ENCODE measurements around the gene GMDS.
A peak's percentile ranks its signal among the peaks of the same experiment; 100 is the strongest.

The GMDS gene

DNA sequence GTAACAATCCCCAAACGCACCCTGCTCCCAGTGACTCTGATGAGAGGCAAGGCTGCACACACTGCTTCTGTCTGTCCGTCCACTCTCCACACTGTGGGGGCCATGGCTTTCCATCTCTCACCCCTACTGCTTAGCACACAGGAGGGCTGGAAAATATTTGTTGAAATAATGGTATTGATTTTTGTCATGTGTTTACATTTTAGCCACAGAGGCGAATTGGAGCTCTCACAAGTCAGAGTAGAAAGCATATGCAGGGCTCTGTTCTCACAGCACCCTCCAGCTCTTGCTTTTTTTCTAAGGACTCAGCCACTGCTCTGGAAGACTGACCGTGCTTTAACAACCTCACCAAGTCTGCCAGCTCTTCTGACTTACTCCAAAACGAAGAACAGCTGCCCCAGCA lies 273.8 kb downstream of the GMDS start:
- no peak for DNase-seq

DNA sequence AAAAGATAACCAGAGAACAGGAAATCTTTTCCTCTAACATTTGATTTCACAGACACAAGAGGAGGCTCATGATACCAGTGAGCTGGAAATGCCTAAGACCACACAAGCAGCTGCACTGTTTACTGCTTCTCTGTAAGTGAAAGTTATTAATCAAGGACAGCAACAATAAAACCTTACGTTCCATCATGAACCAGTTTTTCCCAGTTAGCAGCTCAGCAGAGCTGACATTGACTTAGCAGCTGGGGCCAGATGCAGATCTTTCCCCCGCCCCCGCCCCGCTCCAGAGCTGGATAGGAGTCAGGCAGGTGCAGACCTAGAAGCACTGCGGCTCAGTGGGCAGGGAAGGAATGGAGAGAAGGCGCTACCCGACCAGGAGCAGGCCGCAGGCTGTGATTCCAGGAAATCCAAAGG lies 275.2 kb downstream of the GMDS start:
- DNase-seq = peak; percentile 84

DNA sequence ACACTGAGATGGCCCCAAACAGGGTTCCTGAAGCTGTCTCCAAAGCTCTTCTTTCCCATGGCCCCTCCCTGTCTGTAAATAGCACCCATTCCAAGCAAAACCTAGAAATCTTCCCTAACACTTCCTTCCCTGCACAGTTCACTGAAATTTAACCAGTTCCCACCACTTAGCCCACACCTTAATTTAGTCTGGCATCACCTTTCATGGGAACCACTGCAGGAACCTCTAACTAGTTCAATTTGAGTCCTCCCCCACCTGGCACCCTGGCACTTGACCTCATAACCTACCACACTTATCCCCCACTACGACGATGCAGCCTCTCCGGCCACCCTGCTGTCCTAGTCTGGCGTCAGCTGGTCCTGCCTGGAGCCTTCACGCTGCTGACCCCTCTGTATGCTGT lies 278.7 kb downstream of the GMDS start:
- DNase-seq = no peak

DNA sequence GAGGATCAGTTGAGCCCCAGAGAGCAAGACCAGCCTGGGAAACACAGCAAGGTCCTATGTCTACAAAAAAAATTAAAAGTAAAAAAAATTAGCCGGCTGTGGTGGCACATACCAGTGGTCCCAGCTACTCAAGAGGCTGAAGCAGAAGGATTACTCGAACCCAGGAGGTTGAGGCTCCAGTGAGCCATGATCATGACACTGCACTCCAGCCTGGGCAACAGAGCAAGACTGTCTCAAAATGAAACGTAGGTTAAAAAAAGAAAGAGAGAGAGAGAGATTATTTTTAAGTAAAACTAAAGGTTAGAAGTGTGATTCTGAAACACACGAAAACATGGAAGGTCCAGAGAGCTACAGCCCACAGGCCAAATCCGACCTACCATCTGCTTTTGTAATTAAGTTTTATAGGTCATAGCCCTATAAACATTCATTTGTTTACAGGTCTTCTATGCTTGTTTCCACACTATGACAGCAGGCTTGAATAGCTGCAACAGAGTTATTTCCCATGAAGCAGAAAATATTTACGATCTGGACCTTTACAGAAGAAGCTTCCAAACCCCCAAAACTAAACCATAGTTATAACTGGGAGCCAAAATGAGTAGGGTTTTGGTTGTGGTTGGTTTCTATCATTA lies 279.7 kb downstream of the GMDS start:
- no peak for DNase-seq

DNA sequence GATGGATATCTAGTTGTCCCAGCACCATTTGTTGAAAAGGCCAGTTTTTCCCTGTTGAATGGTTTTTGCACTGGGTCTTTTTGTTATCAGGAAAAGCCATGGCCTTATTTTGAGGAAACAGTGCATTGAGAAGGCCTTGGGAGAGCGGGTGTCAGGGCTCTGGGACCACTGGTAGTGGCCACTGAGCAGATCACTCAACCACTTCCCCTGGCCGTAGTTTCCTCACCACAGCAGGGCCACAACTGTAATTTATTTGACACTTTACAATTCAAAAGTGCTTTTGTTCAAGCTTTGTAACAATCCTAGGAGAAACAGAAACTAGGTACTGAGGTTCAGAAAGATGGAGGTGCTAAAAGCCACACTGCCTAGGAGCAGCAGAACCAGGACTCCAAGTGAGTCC lies 281.8 kb downstream of the GMDS start:
- DNase-seq = no peak

DNA sequence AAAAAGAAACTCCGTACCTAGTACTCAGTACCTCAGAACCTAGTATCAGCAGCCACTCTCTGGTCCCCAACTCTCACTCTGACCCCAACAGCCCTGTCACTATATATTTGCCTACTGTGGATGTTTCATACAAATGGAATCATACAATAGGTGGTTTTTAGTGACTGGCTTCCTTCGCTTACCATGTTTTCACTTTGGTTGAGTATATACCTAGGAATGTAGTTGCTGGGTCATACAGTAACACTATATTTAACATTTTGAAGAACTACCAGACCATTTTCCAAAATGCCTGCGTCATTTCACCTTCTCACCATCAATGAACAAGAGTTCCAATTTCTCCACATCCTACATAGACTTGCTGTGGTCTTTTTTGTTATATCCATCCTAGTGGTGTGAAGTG lies 283.2 kb downstream of the GMDS start:
- DNase-seq = no peak

DNA sequence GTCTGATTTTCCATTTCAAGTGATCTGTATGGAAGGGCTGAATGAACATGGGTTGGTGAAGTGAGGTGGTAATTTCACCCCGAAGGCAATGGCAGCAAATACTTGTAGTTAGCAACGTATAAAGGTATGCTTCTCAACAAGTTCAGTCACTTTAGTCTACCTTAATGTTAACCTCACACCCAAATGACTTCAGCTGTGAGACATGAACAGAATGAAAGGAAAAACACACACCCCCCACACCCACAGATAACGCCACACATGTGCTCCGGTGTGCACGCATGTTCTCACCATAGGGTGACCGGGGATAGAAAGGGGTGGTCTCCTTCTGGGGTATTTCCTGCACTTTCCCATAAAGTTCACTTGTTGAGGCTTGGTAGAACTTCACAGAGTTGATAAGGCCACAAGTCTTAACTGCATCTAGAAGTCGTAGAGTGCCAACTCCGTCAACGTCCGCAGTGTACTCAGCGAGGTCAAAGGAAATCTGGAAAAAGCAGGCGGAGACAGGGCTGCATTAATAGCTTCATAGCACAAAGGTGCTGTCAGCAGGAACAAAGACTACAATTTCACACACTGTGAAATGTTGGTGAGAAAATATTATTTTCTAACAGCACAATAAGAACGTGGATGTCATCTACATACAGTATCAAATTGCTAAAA lies 284.8 kb downstream of the GMDS start:
- no peak for DNase-seq

DNA sequence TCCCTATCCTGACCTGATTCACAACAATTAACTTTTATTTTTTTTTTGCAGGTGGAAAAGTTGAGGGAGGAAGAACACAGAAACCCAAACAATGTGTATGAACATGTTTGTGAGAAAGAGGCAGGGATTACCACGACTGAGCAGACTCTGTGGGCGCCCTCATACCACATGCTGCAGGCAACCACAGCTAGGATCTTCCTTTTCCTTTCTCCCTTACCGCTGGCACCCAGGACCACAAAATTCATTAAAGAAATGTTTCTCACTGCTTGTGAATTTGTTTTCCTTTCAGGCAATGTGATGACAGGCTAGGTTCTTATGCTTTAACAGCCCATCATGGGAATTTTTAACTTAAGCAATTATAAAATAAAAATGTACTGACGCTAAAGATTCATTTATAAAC lies 287.1 kb downstream of the GMDS start:
- DNase-seq = no peak

DNA sequence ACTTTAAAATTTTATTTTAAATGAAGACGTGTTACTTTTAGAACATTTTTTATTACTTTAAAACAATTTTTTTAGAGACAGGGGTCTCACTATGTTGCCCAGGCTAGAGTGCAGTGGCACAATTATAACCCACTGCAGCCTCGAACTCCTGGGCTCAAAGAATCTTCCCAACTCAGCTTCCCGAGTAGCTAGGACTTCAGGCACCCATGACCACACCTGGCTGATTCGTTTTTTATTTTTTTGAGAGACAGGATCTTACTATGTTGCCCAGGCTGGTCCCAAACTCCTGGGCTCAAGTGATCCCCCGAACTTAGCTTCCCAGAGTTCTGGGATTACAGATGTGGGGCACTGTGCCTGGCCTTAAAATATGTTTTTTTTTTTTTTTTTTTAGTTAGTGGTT lies 287.7 kb downstream of the GMDS start:
- DNase-seq = no peak

DNA sequence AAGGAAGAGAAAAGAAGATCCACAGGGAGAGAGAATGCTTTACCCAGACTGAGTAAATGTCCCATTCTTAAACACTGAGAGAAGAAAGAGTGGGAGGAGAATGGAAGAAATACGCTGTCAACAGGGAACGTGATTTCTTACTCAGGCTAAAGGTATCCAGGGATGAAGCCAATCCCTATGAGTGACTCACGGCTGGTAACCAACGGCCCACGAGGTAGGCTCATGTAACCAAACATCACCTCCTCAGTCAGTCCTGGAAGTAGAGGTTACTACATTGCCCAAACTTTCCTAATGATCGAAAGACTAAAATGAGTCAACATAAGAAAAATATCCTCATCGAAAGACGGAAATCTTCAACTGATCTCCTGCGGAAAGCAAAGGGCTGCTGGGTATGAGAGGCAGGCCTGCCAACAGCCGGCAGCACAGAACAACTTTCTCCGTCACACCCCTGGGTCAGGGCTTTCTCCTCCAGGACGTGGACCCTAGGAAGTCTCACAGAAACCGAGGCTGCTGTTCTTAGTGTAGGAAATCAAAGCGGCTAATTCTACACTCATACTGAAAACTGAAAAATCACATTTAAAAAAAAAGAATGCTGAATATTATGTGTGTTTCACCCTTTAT lies 292.6 kb downstream of the GMDS start:
- DNase-seq = no peak

DNA sequence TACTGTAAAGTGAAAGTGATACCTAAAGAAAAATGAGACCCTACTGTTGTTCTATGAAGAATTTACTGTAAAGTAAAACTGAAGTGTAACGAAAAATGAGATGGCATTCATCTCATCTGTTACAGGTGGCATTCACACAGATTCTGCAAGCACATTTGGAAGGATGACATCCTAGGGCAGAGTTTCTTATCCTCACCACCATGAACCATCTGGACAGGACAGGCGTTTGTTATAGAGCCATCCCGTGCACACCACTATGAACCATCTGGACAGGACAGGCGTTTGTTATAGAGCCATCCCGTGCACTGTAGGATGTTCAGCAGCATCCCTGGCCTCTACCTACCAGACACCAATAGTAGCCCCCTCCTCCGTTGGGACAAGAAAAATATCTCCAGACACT lies 294.8 kb downstream of the GMDS start:
- no peak for DNase-seq

DNA sequence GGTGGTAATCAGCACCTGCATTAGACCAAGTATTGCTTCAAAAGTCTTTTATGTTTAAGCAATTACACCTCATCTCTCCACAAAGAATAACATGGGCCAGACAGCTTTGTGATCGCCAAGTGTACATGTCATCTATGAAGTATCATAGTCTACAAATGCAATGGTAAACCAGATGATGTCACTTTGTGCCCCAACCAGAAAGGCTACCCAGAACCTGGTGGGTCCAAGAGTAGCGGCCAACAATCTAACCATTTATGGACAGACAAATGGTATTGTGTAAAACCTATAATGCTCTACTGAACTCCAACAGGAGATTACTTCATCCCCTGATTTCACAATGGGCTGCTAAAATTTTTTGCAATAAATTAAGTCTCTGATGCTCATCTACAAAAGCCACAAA lies 295.9 kb downstream of the GMDS start:
- DNase-seq = no peak

DNA sequence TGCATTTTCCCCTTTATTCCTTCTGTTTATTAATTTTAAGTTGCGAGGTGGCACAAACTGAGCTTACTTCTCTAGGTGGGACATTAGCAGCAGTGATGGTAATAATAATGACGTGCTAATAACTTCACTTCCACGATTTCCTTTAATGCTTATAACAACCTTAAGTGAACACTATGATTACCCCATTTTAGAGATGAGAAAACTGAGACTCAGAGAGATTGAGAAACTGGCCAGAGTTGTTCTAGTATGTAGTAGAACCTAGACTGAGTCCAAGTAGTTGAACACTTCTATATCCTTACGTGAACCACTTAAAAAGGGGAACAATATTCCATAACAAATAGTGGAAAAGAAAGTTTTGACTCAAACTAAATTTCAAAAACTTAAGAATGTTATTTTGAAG lies 297.5 kb downstream of the GMDS start:
- no peak for DNase-seq

DNA sequence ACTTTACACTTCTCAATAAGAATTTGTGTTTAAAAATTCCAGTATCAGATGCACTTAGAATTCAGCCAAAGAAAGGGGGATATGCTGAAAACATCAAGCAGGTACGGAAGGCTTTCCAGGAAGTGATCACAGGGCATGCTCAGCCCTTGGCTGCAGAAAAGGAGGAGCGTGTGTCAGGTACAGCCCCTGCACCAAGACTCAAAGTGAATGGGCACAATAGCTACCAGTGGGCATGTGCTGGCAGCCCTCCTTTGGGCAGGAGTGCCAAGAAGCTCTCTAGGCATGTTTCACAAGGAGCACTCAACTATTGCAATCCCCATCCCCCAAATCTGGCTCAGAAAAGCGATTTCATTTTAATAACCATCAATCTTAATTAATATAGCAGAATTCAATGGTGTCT lies 298.8 kb downstream of the GMDS start:
- no peak for DNase-seq

DNA sequence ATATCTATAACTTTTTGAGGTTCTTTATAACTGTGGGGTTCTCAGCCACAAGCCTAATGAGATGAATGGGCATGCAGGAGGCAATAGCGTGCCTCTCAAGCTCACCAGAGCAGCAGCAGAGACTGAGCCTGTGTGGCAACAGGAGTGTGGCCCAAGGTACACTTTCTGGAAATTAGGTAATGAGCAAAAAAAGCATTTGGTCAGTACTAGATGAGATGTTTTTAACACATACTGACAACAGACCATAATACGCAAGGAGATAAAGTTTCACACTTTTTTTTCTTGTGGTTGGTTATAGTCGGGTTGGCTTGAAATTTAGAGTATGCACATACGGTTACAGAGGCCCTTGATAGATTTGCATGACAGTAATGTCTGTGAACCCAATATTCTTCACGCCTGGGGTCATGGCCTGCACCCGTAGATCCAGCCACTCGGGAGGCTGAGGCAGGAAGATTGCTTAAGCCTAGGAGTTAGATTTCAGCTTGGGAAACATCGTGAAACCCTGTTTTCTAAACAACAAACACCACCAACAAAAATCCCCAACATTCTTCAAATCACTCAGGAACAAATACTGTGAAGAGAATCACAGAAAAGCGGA lies 300.1 kb downstream of the GMDS start:
- DNase-seq = no peak

DNA sequence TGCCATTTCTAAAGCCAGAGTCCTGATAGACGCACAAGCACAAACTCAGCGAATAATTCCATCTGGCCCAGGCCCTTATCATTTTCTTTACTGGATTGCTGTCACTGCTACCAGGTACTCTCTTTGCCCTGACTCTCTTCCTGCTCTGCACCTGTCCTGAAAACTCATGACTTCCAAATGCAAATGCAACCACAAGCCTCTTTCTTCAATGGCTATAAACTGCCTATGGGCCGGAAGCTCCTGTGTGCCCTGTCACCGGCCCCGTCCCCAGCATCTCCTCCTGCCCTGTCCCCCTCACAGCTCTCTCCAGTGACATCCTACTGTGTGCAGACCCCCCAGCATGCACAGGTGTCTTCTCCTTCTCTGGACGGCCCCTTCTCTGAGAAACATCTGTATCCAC lies 302.6 kb downstream of the GMDS start:
- no peak for DNase-seq

DNA sequence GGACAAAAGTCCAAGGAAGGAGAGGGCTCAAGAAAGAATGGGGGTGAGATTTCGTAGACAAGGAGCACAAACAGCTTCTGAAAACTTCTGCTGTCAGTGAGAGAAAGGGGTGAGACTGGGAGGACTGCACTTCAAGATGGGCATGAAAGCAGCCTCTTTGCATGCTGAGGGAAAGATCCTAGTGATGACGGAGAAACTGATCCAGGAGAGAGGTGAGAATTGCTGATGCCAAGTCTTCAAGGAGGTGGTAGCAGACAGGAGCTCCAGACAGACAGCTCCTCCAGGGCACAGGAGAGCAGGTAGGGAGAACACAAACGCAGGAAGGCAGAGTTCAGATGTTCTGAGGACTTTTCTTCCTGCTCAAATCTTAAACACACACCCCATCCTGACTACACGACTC lies 303.9 kb downstream of the GMDS start:
- no peak for DNase-seq

DNA sequence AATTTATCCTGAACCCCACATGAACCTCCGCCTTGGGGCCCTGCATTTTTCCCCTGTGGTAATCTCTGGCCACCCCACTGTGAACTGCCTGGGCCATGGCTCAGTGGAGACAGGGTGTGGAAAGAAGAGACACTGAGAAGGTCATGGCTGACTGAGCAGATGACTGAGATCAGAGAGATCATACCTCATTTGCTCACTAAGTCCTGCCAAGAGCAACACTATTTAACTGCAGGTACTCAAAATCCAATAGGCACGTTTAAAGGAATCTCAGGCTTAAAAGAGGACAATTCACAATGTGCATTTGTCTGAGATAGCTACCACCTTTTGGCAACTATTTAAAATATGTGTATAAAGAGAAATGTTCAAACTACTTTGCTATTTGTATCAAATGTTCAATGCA lies 305.0 kb downstream of the GMDS start:
- DNase-seq = peak; percentile 61

DNA sequence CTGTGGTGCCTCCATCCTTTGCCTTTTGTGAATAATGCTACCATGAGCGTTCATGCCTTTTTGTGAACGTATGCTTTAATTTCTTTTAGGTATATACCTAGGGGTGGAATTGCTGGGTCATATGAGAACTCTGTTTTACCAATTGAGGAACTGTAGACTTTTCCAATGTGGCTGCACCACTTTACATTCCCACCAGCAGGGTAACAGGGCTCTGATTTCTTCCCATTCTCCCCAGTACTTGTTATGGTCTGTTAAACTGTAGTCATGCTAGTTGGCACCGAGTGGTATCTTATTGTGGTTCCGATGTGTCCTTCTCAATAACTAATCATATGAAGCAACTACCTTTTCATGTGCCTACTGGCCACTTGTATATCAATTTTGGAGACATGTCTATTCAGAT lies 312.1 kb downstream of the GMDS start:
- no peak for DNase-seq

DNA sequence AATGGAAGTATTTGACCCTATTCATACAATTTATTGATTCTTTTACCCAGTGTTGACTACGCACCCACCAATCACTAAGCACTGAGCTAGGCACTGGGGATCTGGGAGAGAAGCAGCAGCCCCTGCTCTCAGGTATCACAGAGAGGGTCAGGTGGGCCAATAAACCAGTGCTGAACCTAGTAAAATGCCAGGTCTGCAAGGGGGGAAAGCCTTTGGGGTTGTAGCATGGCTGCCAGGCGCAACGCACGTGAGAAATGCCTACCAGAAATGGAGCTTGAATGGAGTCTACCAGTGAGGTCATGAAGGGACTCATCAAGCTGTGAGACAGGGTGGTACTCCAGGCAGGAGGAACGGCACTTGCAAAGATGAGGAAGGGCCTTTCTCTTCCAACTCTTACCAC lies 313.6 kb downstream of the GMDS start:
- no peak for DNase-seq

DNA sequence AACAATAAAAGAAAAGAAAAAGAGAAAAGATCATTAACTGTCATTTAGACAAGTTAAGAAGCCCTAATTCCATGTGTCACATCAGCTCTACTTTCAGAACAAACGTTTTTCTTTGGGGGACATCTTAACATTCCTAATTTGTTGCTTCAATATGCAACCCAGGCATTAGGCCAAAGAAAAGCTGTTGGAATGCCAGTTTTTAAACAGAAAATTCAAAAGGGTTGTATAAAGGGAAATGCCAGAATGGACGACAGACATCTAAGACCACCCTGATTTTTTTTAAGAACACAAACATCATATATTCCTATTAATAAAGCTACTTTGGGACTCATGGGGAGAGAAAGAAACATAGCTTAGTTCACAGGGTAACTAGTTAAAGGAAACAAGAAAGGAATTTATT lies 315.0 kb downstream of the GMDS start:
- DNase-seq = no peak

DNA sequence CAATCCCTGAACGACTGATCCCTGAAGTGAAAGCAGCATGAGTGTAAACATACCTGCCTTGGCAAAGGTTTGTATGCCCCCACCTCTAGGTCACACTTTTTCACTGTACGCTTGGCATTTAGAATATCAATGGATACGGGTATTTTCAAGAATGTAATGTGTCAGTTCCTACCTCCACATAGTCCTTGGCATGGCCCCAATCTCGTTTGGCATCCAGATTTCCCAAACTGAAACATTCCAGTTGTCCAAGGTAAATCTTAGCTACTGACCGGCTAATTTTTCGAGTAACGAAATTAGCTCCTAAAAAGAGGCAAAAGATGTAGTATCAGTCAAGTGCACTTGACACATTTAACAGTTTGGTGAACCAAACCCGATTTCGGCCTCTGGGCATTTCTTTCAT lies 315.5 kb downstream of the GMDS start:
- DNase-seq = no peak

DNA sequence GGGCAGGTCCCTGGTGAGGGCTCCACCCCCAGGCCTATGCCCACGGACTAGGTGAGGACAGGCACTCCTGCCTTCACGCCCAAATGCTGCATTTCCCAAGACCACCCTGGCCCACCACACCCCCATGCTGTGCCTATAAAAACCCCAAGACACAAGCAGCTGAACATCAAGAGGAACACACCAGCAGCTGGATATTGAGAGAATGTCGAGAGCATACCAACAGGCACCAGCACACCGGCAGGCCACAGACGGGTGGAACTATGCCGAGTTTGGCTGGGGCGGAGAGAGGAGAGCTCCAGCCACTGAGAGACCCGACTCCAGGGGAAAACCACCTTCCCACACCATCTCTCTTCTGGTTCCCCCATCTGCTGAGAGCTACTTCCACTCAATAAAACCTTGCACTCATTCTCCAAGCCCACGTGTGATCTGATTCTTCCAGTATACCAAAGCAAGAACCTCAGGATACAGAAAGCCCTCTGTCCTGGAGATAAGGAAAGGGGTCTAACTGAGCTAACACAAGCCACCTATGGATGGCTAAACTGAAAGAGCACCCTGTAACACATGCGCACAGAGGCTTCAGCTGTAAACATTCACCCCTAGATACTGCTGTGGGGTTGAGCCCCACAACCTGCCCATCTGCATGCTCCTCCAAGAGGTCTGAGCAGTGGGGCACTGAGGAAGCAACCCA lies 319.5 kb downstream of the GMDS start:
- DNase-seq = no peak

DNA sequence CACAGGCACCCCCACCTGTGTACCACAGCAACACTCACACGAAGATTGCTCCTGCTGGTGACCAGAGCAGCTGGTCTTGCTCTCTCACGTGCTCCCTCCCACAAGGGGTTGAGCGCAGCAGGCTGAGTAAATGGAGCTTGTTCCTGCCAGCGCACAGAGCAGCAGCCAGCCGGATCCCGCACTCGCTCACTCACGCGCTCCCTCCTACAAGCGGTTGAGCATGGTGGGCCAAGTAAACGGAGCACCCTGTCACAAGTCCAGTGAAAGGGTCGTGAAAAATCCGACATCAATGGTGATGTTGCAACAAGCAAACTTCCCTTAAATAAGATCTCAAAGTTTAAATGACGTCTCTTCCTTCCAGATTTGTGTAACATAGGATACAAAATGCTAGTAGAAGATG lies 322.0 kb downstream of the GMDS start:
- DNase-seq = no peak
